GM12864 (cell line): ENCODE results near the gene ACVR1B.

Experiments
- DNase-seq: peaks from one replicate; pipeline ENCODE4 v3.0.0-alpha.2; 2011; ENCODE audit warnings: low read depth
- H3K4me3 ChIP-seq: 2 replicates; pipeline ENCODE4 v1.5.1; 2011; ENCODE audit warnings: mild to moderate bottlenecking, low read depth, low read length, control low read depth
- TF ChIP-seq, protein P1 (sequence below): IDR thresholded peaks from 2 replicates; pipeline ENCODE4 v1.5.1; 2011; ENCODE audit warnings: low read depth, mild to moderate bottlenecking, moderate library complexity, low read length, control low read depth, inconsistent platforms; ENCODE audit errors: missing control alignments

Gene ACVR1B

DNA sequence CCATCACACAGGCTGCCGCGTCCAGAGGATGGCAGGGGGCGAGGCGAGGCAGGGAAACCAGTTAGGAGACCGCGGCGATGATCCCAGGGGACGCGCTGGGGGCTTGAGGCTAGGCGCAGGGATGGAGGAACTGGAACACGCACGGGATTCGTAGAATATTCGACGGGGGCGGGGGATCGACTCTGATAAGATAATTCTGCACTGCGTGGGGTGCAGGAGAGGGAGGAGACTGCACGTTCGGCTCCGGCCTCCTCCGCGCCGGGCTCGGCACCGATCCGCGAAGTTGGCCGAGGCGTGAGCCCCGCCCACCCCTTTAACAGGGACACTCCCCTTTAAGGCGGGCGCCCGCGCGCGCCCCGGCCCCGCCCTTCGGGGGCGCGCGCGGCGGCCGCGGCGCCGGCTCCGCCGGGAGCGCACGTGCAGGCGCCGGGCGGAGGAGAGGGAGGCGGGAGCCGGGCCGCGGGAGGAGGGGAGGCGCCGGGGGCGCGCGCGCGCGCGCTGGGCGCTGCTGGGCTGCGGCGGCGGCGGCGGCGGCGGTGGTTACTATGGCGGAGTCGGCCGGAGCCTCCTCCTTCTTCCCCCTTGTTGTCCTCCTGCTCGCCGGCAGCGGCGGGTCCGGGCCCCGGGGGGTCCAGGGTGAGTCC is at the start of gene ACVR1B:
TSS of gene ACVR1B (plus strand) at position 501 of the 644 bp plus-strand sequence. CDS start at position 546, 45 bp downstream.
- peak within 1 kb of the TSS; percentile 51 for H3K4me3 ChIP-seq
- peak; percentile 33 for DNase-seq
- TF ChIP-seq, protein P1, sequence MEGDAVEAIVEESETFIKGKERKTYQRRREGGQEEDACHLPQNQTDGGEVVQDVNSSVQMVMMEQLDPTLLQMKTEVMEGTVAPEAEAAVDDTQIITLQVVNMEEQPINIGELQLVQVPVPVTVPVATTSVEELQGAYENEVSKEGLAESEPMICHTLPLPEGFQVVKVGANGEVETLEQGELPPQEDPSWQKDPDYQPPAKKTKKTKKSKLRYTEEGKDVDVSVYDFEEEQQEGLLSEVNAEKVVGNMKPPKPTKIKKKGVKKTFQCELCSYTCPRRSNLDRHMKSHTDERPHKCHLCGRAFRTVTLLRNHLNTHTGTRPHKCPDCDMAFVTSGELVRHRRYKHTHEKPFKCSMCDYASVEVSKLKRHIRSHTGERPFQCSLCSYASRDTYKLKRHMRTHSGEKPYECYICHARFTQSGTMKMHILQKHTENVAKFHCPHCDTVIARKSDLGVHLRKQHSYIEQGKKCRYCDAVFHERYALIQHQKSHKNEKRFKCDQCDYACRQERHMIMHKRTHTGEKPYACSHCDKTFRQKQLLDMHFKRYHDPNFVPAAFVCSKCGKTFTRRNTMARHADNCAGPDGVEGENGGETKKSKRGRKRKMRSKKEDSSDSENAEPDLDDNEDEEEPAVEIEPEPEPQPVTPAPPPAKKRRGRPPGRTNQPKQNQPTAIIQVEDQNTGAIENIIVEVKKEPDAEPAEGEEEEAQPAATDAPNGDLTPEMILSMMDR = no peak

DNA sequence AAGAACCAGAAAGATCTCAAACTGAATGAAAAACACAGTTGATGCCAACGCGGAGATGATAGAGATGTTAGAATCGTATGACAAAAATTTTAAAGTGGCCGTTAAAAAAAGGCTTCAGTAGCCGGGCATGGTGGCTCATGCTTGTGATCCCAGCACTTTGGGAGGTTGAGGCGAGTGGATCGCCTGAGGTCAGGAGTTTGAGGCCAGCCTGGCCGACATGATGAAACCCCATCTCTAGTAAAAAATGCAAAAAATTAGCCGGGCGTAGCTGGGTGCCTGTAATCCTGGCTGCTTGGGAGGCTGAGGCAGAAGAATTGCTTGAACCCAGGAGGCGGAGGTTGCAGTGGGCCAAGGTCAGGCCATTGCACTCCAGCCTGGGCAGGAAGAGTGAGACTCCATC is 49.6 kb upstream of the ACVR1B start:
- no peak for DNase-seq
- TF ChIP-seq, protein P1 = no peak
- no peak overlapping the region for H3K4me3 ChIP-seq

DNA sequence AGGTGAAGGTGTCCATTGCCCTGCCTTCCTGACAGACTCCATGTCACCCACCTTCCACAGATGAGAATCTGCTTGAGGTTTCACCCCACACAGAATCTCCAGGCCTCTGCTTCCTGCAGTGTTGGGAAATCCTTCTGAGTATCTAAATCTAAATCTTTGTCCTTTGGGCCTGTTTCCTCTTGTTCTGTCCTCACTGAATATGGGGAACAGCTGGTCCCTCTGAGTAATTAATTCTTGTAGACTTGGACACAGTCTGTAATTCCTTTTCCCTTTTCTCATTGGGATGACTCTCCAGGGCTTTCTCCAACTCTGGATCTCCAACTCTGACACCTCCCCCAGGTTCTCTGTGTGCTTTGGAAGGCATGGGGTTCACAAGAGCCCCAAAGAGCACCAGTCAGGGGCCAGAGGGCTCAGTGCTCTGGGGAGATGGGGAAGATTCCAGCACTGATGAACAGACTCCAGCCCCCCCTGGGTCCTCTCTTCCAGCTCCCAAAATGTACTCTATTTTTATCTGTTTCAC is 46.5 kb upstream of the ACVR1B start:
- no peak for DNase-seq
- no peak overlapping the region for H3K4me3 ChIP-seq
- TF ChIP-seq, protein P1 = no peak

DNA sequence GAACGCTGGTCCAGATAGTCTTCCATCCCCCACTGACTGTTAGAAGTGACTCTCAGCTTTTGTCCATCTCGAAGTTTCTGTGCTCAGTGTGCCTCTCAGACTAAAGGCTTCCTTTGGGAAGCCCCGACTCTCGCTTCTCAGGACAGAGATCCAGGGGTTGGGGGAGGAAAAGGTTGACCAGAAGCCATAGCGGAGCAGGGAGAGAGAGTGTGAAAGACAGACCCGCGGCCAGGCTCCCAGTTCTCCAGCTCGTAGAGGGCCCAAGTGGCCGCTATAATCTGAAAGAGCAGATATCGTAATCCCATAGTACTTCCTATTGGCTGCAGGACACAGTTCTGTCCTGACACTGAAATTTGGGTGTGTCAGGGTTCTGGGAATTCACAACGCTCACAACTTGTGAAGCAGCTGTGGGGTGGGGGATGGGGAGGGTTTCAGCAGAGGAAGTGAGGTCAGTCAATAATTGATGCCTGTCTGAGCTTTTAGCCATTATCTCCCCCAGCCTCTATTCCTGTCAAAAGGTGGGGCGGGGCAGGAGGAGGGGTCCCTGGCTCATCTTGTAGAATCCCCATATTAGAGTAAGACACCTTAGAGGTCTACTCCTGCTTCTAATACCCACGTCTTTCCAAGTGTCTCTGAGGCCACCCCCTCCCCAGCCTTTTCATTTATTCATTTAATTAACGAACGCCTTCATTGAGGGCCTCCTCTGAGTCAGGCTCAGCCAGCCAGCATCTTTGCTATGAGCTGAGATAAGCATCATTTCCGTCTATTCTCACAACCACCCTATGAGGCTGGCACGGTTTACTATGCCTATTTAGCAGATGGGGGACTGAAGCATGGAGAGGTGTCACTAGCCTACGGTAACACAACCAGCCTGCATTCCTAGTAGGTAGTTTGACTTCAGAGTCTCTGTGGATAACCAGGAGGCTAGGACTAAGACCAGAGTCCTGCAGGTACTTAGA is 45.7 kb upstream of the ACVR1B start:
- TF ChIP-seq, protein P1 = no peak
- no peak overlapping the region for H3K4me3 ChIP-seq
- DNase-seq = no peak

DNA sequence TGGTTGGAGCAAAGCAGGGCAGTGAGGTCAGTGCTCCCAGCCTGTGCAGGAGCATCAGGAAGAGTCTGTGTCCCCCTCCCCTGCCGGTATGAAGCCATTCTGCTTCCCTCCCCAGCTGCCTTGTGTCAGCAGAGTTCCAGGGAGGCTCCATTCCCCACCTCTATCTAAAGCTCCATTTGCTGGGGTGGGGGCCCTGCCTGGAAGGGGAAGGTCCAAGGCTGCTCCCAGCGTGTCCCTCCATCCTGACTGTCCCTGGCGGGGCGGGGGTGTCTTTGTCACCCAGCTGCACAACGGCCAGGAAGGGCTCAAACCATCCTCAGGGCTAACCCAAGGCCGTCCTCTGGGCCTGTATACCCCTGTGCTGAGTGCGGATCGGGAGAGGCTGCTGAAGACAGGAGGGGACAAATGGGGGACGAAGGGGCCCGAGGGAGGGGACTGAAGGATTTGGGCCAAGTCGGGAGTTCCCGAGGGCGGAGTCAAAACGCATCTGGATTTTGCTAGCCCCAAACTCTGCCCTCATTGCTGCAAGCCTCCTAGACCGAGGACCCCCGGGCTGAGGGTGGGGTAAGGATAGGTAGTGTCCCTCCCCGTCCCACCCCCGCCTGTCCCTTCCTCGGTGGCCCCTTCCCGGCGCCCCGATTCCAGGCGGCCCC is 44.9 kb upstream of the ACVR1B start:
- no peak for DNase-seq
- TF ChIP-seq, protein P1 = no peak
- no peak overlapping the region for H3K4me3 ChIP-seq

DNA sequence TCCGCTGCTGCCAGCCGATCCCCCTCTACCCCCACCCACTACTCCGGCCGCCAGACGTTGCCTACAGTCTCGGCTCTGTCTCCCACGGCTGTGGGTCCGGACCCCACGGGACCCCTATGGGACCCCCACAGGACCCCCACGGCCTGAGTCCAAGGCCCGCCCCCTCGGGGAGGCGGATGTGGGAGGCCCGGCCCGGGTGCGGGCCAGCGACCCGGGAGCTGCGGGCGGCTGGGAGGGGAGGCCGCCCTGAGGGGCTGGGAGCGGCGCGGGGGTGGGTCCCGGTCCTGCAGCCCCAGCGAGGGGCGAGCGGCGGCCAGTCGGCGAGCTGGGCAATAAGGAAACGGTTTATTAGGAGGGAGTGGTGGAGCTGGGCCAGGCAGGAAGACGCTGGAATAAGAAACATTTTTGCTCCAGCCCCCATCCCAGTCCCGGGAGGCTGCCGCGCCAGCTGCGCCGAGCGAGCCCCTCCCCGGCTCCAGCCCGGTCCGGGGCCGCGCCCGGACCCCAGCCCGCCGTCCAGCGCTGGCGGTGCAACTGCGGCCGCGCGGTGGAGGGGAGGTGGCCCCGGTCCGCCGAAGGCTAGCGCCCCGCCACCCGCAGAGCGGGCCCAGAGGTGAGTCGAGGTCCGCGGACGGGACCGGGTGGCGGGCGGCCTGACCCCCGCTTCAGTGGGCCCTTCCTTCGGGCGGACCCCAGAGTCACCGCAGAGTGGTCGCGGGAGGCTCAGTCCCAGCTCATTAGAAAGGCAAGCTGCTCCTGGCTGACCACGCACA is 44.2 kb upstream of the ACVR1B start, which contains the start of gene ACVRL1:
TSS of gene ACVRL1 (plus strand) at position 422 of the 773 bp plus-strand sequence. CDS start 4,971 bp downstream, outside the sequence.
- TF ChIP-seq, protein P1 = no peak
- H3K4me3 ChIP-seq = no peak within 1 kb of the TSS
- DNase-seq = no peak
